Trophoblast cell (in vitro differentiated cells and primary cell): Measurements from ENCODE around the gene COL25A1.
"Not testable (repeated sequence)": the region's sequence is repeated elsewhere in the genome, so short reads cannot be mapped to it uniquely, and the experiment has no call there.

Experiments used
- DNase-seq, 2 donors: peaks; one replicate each; pipeline ENCODE4 v3.0.0-alpha.2; 2016
- H2AFZ ChIP-seq: 2 replicates; pipeline ENCODE4 v1.6.1; 2013; ENCODE audit warnings: low read length, moderate library complexity, mild to moderate bottlenecking; ENCODE audit not compliant: insufficient read depth, poor library complexity
- H2AK5ac ChIP-seq: 2 replicates; pipeline ENCODE4 v1.6.1; 2013; ENCODE audit warnings: mild to moderate bottlenecking, low read length
- H2BK120ac ChIP-seq: 2 replicates; pipeline ENCODE4 v1.6.1; 2013; ENCODE audit warnings: low read length, mild to moderate bottlenecking, moderate library complexity; ENCODE audit not compliant: insufficient read depth, poor library complexity
- H2BK12ac ChIP-seq: 2 replicates; pipeline ENCODE4 v1.6.1; 2013; ENCODE audit warnings: mild to moderate bottlenecking, low read length, moderate library complexity
- H2BK5ac ChIP-seq: 2 replicates; pipeline ENCODE4 v1.6.1; 2013; ENCODE audit warnings: low read length, low read depth, moderate library complexity, mild to moderate bottlenecking; ENCODE audit not compliant: poor library complexity
- H3K14ac ChIP-seq: 2 replicates; pipeline ENCODE4 v1.6.1; 2013; ENCODE audit warnings: mild to moderate bottlenecking, low read length
- H3K18ac ChIP-seq: 2 replicates; pipeline ENCODE4 v1.6.1; 2013; ENCODE audit warnings: mild to moderate bottlenecking, low read length
- H3K23ac ChIP-seq: 2 replicates; pipeline ENCODE4 v1.6.1; 2013; ENCODE audit warnings: low read length
- H3K27ac ChIP-seq: 2 replicates; pipeline ENCODE4 v1.5.1; 2013; ENCODE audit warnings: low read depth, mild to moderate bottlenecking, inconsistent platforms, low read length, moderate library complexity
- H3K27me3 ChIP-seq: 2 replicates; pipeline ENCODE4 v1.6.1; 2013; ENCODE audit warnings: inconsistent platforms, mild to moderate bottlenecking, low read length, moderate library complexity; ENCODE audit not compliant: insufficient read depth
- H3K36me3 ChIP-seq, 2 experiments: 1 replicate in 1 of 2; 2 replicates in 1 of 2; pipeline ENCODE4 v1.6.1; 2013; ENCODE audit warnings: low read length in 2 of 2, mild to moderate bottlenecking in 2 of 2, moderate library complexity in 1 of 2; ENCODE audit not compliant: insufficient read depth in 2 of 2, control insufficient read depth in 1 of 2
- H3K4ac ChIP-seq: 2 replicates; pipeline ENCODE4 v1.6.1; 2013; ENCODE audit warnings: low read depth, mild to moderate bottlenecking, low read length, moderate library complexity
- H3K4me1 ChIP-seq, 2 experiments: 1 replicate in 1 of 2; 2 replicates in 1 of 2; pipeline ENCODE4 v1.6.1; 2013; ENCODE audit warnings: low read length in 2 of 2, mild to moderate bottlenecking in 2 of 2, moderate library complexity in 1 of 2; ENCODE audit not compliant: insufficient read depth in 2 of 2, control insufficient read depth in 1 of 2
- H3K4me2 ChIP-seq: 2 replicates; pipeline ENCODE4 v1.6.1; 2013; ENCODE audit warnings: inconsistent platforms, mild to moderate bottlenecking, low read length, moderate library complexity
- H3K4me3 ChIP-seq: 2 replicates; pipeline ENCODE4 v1.5.1; 2013; ENCODE audit warnings: mild to moderate bottlenecking, low read depth, low read length, inconsistent platforms
- H3K79me1 ChIP-seq: one replicate; pipeline ENCODE4 v1.6.1; 2013; ENCODE audit warnings: low read length
- H3K79me2 ChIP-seq: 2 replicates; pipeline ENCODE4 v1.6.1; 2013; ENCODE audit warnings: low read length, mild to moderate bottlenecking; ENCODE audit not compliant: control insufficient read depth, insufficient read depth, poor library complexity
- H3K9ac ChIP-seq: 2 replicates; pipeline ENCODE4 v1.6.1; 2013; ENCODE audit warnings: mild to moderate bottlenecking, low read length
- H3K9me3 ChIP-seq: 2 replicates; pipeline ENCODE4 v1.6.1; 2013; ENCODE audit warnings: low read depth, mild to moderate bottlenecking, control low read depth, inconsistent platforms, low read length; ENCODE audit not compliant: insufficient read depth
- H4K12ac ChIP-seq: 2 replicates; pipeline ENCODE4 v1.6.1; 2013; ENCODE audit warnings: low read depth, mild to moderate bottlenecking, low read length, moderate library complexity
- H4K8ac ChIP-seq: 2 replicates; pipeline ENCODE4 v1.6.1; 2013; ENCODE audit warnings: low read depth, mild to moderate bottlenecking, low read length, moderate library complexity
- H4K91ac ChIP-seq: one replicate; pipeline ENCODE4 v1.6.1; 2013; ENCODE audit warnings: low read depth, mild to moderate bottlenecking, low read length, moderate library complexity
- WGBS: extraction: QIAGEN DNeasy Blood & Tissue Kit; methylation state at CpG from one replicate; pipeline ENCODE4 v1.1.7; 2013; ENCODE audit warnings: missing lambda C conversion rate; ENCODE audit not compliant: insufficient read length, insufficient coverage; ENCODE audit errors: extremely low coverage; 5-methylcytosine and 5-hydroxymethylcytosine counted together

COL25A1 gene

GRCh38 chr4:108991551-108992328 is 310.7 kb downstream of the COL25A1 start:
- no peak overlapping the region for H4K91ac ChIP-seq
- H3K79me2 ChIP-seq = no peaks in the 10 kb centered on the region
- H2BK120ac ChIP-seq = no peak overlapping the region
- DNase-seq = peak; percentile 3 to 52
- H4K12ac ChIP-seq = no peak overlapping the region
- H3K27ac ChIP-seq = no peak overlapping the region
- H2BK5ac ChIP-seq = no peak overlapping the region
- H3K4ac ChIP-seq = no peak overlapping the region
- H3K14ac ChIP-seq = no peak overlapping the region
- H3K79me1 ChIP-seq = no peaks in the 10 kb centered on the region
- no CpG with 5 or more reads among the region's 5 CpGs for WGBS
- H3K4me1 ChIP-seq = no peaks in the 10 kb centered on the region
- no peak overlapping the region for H3K18ac ChIP-seq
- H3K36me3 ChIP-seq = no peaks in the 10 kb centered on the region
- H2BK12ac ChIP-seq = no peak overlapping the region
- no peaks in the 10 kb centered on the region for H3K9me3 ChIP-seq
- no peak overlapping the region for H3K4me3 ChIP-seq
- no peak overlapping the region for H3K23ac ChIP-seq
- H2AK5ac ChIP-seq = no peak overlapping the region
- no peak overlapping the region for H3K9ac ChIP-seq
- no peak overlapping the region for H2AFZ ChIP-seq
- H3K4me2 ChIP-seq = no peak overlapping the region
- H4K8ac ChIP-seq = no peak overlapping the region
- no peaks in the 10 kb centered on the region for H3K27me3 ChIP-seq

GRCh38 chr4:108988464-108989195 is 313.8 kb downstream of the COL25A1 start:
- no peaks in the 10 kb centered on the region for H3K27me3 ChIP-seq
- no peak overlapping the region for H2BK120ac ChIP-seq
- WGBS = no CpG with 5 or more reads among the region's 5 CpGs
- H3K23ac ChIP-seq = no peak overlapping the region
- H3K36me3 ChIP-seq = no peaks in the 10 kb centered on the region
- no peaks in the 10 kb centered on the region for H3K79me2 ChIP-seq
- H3K79me1 ChIP-seq = no peaks in the 10 kb centered on the region
- no peak overlapping the region for H4K12ac ChIP-seq
- no peak overlapping the region for H3K4me2 ChIP-seq
- H2AFZ ChIP-seq = no peak overlapping the region
- no peak overlapping the region for H3K4ac ChIP-seq
- H3K27ac ChIP-seq = no peak overlapping the region
- no peak overlapping the region for H3K4me3 ChIP-seq
- H3K9me3 ChIP-seq = no peaks in the 10 kb centered on the region
- H3K4me1 ChIP-seq = no peaks in the 10 kb centered on the region
- DNase-seq = no peak
- H4K8ac ChIP-seq = no peak overlapping the region
- H2BK12ac ChIP-seq = no peak overlapping the region
- no peak overlapping the region for H2AK5ac ChIP-seq
- H4K91ac ChIP-seq = no peak overlapping the region
- no peak overlapping the region for H3K9ac ChIP-seq
- no peak overlapping the region for H2BK5ac ChIP-seq
- no peak overlapping the region for H3K18ac ChIP-seq
- H3K14ac ChIP-seq = no peak overlapping the region

DNA sequence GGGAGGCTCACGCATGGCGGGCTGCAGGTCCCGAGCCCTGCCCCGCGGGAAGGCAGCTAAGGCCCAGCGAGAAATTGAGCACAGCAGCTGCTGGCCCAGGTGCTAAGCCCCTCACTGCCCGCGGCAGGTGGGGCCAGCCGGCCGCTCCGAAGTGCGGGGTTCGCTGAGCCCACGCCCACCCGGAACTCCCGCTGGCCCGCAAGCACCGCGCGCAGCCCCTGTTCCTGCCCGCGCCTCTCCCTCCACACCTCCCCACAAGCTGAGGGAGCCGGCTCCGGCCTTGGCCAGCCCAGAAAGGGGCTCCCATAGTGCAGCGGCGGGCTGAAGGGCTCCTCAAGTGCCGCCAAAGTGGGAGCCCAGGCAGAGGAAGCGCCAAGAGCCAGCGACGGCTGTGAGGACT is 318.0 kb downstream of the COL25A1 start:
- H3K9me3 ChIP-seq, H2BK120ac ChIP-seq, H3K79me2 ChIP-seq, H4K12ac ChIP-seq, H3K4me3 ChIP-seq, H3K9ac ChIP-seq, H2AFZ ChIP-seq, DNase-seq, H3K4ac ChIP-seq, H3K4me2 ChIP-seq, H3K27ac ChIP-seq, H3K27me3 ChIP-seq, H3K4me1 ChIP-seq, H4K8ac ChIP-seq, H3K23ac ChIP-seq, H2AK5ac ChIP-seq, H4K91ac ChIP-seq, H3K18ac ChIP-seq, H3K79me1 ChIP-seq, H3K36me3 ChIP-seq, H2BK5ac ChIP-seq, H3K14ac ChIP-seq, H2BK12ac ChIP-seq: not testable (repeated sequence)
- no CpG with 5 or more reads among the region's 30 CpGs for whole genome bisulfite sequencing

DNA sequence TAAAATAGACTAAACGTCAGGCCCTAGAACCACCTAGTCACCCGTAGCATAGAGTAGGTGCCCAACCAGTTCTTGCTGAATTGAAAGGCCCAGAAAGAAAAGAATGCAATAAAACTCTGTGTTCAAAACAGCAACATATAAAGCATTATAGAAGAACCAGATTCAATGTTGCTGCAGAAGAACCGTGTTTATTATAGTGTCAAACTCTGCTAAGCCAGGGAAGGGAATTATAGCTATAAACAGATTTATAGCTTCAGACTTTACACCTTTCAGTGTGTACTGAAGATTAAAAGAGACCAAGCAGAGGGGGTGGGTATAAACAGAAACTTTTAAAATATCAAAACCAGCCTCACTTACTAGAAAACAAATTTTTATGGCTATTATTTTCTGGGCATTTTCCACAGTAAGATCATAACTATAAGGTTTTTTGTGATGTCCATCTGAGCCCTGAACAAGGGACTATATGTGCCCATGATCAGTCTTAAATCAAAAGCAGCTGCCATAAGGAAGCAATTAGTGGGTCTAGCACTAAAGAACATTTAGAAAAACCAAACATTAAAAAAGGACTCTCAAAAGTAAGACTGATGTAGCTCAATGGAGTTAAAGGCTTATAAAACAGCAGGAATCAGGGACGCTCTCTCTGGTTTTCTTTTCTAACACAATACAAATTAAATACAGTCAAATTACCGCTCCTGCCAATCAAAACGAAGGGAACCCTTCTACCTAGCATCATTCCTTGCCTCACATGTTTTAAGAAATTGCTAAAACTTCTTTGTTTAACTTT is 319.9 kb downstream of the COL25A1 start:
- H3K4me2 ChIP-seq = no peak overlapping the region
- no peaks in the 10 kb centered on the region for H3K79me1 ChIP-seq
- no peak overlapping the region for H3K23ac ChIP-seq
- H2AFZ ChIP-seq = no peak overlapping the region
- no peaks in the 10 kb centered on the region for H3K27me3 ChIP-seq
- H3K79me2 ChIP-seq = no peaks in the 10 kb centered on the region
- H3K4ac ChIP-seq = no peak overlapping the region
- no peak overlapping the region for H3K9ac ChIP-seq
- no peak overlapping the region for H2BK12ac ChIP-seq
- no peak for DNase-seq
- H2BK5ac ChIP-seq = no peak overlapping the region
- H2AK5ac ChIP-seq = no peak overlapping the region
- no peak overlapping the region for H4K91ac ChIP-seq
- H4K8ac ChIP-seq = no peak overlapping the region
- no peak overlapping the region for H3K4me3 ChIP-seq
- no CpG with 5 or more reads among the region's 6 CpGs for WGBS
- no peak overlapping the region for H3K14ac ChIP-seq
- no peak overlapping the region for H2BK120ac ChIP-seq
- H3K4me1 ChIP-seq = no peaks in the 10 kb centered on the region
- no peak overlapping the region for H4K12ac ChIP-seq
- H3K9me3 ChIP-seq = no peaks in the 10 kb centered on the region
- no peaks in the 10 kb centered on the region for H3K36me3 ChIP-seq
- no peak overlapping the region for H3K27ac ChIP-seq
- no peak overlapping the region for H3K18ac ChIP-seq
